Keratinocyte (primary cell): ENCODE data around the gene RSPH1.

ENCODE experiments used
- CTCF ChIP-seq, 3 experiments: IDR thresholded peaks in 1 of 3; conservative IDR thresholded peaks in 1 of 3; optimal IDR thresholded peaks in 1 of 3; 2 replicates in 2 of 3; 3 replicates in 1 of 3; pipeline versions ENCODE3 to v1.5.1; 2011; ENCODE audit warnings: low read length in 3 of 3, mild to moderate bottlenecking in 3 of 3, moderate library complexity in 2 of 3, control low read depth in 1 of 3, inconsistent platforms in 1 of 3; ENCODE audit not compliant: insufficient read depth in 2 of 3; ENCODE audit errors: extremely low read depth in 1 of 3
- EZH2 ChIP-seq: IDR thresholded peaks from one replicate; pipeline ENCODE4 v1.6.1; 2012; ENCODE audit warnings: inconsistent platforms, mild to moderate bottlenecking, low read length, moderate library complexity

DNA sequence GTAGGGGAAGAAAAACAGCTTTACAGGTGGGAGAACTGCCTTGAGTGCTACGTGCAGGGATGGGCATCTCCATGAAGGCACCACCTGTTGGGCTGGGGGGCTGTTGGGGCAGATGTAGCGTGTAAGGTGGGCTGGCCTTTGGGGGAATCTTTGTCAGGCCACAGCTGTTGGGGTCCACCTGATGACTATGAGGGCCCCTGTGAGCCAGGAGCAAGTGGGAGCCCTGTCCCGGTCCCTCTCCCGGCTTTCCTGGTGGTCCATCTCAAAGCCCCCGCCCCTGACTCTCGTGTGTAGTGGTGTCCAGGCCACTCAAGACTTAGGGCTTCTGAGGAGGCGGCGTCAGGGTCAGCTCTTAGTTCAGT is 31.1 kb upstream of the RSPH1 start:
- TF ChIP-seq CTCF (optimal IDR thresholded peaks at IDR 0.05 in 1 of 3, IDR thresholded peaks at IDR 0.05 in 1 of 3, conservative IDR thresholded peaks at IDR 0.05 in 1 of 3; ENCODE audit: extremely low read depth in 1 of 3, insufficient read depth in 2 of 3, low read length in 3 of 3), result no peak
- TF ChIP-seq EZH2, result no peak
